ENCODE measurements around the gene KIAA1217. TPM values are rescaled to one million over a fixed set of nuclear protein-coding genes. Genes with fewer than 3 reads are reported as not detected.

The KIAA1217 gene, protein sequence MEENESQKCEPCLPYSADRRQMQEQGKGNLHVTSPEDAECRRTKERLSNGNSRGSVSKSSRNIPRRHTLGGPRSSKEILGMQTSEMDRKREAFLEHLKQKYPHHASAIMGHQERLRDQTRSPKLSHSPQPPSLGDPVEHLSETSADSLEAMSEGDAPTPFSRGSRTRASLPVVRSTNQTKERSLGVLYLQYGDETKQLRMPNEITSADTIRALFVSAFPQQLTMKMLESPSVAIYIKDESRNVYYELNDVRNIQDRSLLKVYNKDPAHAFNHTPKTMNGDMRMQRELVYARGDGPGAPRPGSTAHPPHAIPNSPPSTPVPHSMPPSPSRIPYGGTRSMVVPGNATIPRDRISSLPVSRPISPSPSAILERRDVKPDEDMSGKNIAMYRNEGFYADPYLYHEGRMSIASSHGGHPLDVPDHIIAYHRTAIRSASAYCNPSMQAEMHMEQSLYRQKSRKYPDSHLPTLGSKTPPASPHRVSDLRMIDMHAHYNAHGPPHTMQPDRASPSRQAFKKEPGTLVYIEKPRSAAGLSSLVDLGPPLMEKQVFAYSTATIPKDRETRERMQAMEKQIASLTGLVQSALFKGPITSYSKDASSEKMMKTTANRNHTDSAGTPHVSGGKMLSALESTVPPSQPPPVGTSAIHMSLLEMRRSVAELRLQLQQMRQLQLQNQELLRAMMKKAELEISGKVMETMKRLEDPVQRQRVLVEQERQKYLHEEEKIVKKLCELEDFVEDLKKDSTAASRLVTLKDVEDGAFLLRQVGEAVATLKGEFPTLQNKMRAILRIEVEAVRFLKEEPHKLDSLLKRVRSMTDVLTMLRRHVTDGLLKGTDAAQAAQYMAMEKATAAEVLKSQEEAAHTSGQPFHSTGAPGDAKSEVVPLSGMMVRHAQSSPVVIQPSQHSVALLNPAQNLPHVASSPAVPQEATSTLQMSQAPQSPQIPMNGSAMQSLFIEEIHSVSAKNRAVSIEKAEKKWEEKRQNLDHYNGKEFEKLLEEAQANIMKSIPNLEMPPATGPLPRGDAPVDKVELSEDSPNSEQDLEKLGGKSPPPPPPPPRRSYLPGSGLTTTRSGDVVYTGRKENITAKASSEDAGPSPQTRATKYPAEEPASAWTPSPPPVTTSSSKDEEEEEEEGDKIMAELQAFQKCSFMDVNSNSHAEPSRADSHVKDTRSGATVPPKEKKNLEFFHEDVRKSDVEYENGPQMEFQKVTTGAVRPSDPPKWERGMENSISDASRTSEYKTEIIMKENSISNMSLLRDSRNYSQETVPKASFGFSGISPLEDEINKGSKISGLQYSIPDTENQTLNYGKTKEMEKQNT (N-terminal part only)
- total RNA-seq = 1 to 10 TPM in 1 of 2 donors, under 1 TPM in 1; 0.43 to 3.9 TPM

DNA sequence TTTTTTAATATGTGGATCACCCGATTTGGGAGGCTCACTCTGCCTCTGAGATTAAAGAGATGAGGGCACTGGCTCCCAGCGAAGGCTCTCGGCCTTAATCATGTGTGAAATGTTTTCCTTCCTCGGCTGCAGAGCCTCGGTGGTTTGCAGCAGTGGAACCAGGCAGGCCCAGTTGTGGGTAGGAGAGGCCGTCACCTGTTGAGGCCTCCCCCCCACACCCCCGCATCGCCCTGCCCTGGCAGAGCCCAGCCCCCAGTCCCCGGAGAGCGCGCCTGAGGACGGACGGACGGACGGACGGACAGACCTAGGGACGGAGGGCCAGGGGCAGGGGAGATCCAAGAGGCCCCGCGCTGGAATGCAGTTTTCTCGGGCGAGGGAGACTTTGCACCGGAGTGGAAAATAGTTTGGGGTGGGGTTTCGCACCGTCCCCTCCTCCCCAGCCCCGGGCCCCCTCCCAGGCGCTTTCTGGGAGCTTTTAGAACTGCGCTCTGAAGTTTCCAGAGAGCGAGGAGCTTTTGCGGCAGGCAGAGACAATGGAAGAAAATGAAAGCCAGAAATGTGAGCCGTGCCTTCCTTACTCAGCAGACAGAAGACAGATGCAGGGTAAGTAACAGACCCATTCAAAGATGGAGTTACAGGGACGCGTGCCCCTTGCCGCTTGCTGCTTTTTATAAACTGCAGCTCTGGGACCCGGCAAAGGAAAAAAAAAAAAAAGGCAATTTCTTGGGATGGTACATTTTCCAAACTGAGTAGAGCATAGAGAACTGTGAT, at the start of gene KIAA1217:
TSS of gene KIAA1217 (plus strand) at position 478 of the 771 bp plus-strand sequence. CDS start at position 534, 56 bp downstream.
- peaks cover 3 to 16% of the 10 kb centered on the region in 2 donors for H3K9me3 Mint-ChIP-seq
- H3K27ac Mint-ChIP-seq = peak within 1 kb of the TSS; percentile 8 to 25

DNA sequence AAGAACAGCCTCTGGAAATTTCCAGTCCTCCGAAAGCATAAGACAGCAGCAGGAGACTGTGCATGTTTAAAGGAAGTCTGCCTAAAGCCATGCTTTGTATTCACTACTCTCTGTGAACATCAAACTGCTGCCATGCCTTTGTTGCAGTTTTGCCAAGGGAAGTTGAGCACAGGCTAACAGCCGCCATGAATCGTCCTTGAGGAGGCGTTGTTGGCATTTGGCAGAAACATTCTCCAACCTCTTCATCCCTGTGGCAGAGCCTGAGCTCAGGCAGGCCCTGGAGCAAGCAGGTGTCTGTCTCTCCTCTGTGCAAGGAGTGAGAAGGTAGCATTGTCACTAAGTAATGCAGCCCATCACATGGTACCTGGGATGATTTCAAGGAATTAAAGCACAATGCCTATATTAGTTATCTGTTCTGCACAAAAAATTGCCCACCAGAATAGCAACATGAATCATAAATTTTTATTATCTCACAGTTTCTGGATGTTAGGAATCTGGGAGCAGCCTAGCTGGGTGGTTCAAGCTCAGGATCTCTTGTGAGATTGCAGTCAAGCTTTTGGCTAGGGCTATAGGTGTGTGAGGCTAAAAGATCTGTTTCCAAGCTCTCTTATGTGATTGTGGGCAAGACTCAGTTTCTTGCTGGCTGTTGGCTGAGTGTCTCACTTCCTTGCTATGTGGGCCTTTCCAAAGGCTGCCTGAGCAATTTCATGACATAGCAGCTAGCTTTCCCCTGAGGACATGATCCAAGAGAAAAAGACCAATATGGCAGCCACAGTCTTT, 46.5 kb upstream of the KIAA1217 start:
- Mint-ChIP-seq H3K27ac (no peak overlapping the region), H3K36me3 (no peaks in the 10 kb centered on the region), H3K9me3 (peaks cover 6% of the 10 kb centered on the region in 2 donors)
- ATAC-seq (no peak), DNase-seq (ENCODE audit: low spot score in 2 of 2) (no peak)

More for the DNA sequence above, at the start of gene KIAA1217:
- DNase-seq (ENCODE audit: low spot score in 2 of 2) (peak in 1 of 2 donors; percentile 7), ATAC-seq (peak in 1 of 2 donors; percentile 39)
- peaks cover 4 to 15% of the 10 kb centered on the region in 2 donors for H3K36me3 Mint-ChIP-seq

DNA sequence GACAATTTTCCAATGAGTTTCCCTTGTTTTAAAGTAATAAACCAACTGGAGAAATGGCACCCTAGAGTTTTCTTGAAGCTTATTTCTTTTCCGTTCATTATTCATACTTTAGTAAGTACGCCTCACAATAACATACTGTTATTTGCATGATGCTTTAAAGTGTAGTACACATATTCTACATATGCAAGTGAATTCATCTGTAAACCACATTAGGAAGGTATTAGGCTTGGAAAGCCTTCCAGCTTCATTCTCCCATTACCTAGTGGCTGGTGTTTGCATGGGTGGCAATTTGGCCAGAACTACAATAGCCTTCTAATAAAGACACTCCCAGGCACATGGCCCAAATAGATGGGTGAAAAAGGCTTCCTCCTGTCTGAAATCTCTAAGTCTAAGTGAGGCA, 45.5 kb upstream of the KIAA1217 start:
- no peaks in the 10 kb centered on the region for H3K36me3 Mint-ChIP-seq
- no peak overlapping the region for H3K27ac Mint-ChIP-seq

DNA sequence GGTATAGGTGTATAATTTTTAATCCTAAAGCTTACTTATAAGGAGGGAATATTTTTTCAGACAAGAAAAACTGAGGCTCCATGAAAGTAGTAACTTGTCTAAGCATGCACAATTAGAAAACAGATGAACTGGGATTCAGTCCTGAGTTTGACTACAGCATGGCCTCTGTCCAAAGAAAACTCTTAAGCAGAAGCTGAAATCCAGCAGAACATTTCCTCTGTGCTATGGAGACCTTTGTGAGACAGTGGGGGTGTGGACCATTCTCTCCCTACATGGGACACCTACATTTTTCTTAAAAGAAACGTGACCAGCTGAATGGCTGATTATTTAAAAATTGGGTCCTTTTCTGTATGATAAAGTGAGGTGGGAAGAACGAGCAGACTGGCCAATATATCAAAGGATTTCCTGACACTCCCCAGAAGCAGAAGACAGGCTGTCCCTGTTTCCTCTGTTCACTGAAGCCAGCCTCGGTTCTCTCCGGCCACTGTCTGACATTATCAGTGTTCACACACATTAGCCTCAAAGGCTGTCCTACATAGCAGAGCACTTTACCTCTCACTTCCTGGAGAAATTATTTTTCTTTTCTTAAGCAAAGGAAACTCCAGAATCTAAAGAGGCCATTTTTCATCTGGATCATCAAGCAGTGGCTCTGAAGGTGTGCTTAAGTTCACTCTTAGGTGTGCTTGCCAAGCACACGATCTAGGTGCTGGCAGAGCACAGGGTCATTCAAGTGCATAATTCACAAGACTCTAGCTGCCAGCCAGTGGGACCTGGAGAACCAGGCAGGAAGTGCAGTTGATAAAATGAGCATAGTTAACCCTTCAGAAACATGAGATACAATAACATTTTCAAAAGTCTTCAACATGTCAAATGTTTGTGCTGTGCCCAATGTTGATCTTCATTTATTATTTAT, 40.4 kb upstream of the KIAA1217 start:
- DNase-seq (ENCODE audit: low spot score in 2 of 2) = no peak
- H3K9me3 Mint-ChIP-seq = no peaks in the 10 kb centered on the region
- ATAC-seq = no peak
- no peak overlapping the region for H3K27ac Mint-ChIP-seq
- H3K36me3 Mint-ChIP-seq = no peaks in the 10 kb centered on the region

More for the DNA sequence above, 45.5 kb upstream of the KIAA1217 start:
- H3K9me3 Mint-ChIP-seq = peaks cover 1 to 2% of the 10 kb centered on the region in 2 donors
- DNase-seq (ENCODE audit: low spot score in 2 of 2) (no peak), ATAC-seq (no peak)

DNA sequence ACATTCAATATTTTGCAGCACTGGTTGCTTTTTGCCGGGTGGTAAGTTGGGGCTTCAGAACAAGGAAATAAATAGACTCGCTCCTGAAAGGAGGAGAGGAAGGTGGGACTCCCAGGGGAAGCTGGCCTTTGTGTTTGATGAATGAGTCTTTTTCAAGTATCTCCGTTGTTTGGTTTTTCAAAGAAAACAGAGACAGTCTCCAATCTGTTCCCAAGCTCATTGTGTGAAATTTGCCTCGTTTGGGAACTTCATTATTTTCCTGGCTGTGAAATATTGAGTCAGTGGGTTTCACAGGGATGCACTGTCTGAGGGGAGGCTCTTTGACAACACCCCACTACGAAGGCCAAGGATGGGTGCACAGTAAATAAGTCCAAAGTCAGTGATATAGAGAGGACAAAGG, 38.7 kb upstream of the KIAA1217 start:
- no peaks in the 10 kb centered on the region for H3K36me3 Mint-ChIP-seq
- DNase-seq (ENCODE audit: low spot score in 2 of 2) (no peak), ATAC-seq (no peak)
- no peak overlapping the region for H3K27ac Mint-ChIP-seq
- peaks cover 2% of the 10 kb centered on the region in 2 donors for H3K9me3 Mint-ChIP-seq

DNA sequence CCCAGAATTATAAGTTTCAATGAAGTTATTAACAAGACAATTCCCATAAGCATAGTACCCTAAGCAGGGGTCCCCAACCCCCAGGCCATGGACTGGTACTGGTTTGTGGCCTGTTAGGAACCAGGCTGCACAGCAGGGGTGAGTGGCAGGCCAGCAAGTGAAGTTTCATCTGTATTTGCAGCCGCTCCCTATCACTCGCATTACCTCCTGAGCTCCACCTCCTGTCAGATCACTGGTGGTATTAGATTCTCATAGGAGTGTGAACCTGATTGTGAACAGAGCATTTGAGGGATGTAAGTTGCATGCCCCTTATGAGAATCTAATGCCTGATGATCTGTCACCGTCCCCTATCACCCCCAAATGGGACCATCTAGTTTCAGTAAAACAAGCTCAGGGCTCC, 36.0 kb upstream of the KIAA1217 start:
- peaks cover 7 to 8% of the 10 kb centered on the region in 2 donors for H3K9me3 Mint-ChIP-seq
- H3K27ac Mint-ChIP-seq = no peak overlapping the region
- ATAC-seq = no peak
- H3K36me3 Mint-ChIP-seq = no peaks in the 10 kb centered on the region
- no peak for DNase-seq (ENCODE audit: low spot score in 2 of 2)

DNA sequence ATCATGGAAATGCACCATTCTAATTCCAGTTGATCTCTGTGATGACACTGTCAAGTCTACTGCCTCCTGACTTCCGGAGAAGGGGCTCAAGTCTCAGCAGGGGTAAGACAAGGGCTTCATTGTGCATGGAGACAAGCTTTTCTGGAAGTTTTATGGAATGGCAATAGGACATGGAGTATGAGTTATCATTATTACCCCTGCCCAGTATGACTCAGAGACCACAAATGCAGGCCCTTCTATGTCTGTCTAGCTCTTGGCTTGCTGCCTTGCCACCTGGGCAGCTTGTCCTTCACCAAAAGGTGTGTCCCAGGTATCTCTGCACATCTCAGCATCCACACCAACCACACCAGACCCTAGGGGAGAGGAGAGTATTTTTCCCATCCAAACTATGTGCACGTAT, 34.9 kb upstream of the KIAA1217 start:
- ATAC-seq = no peak
- Mint-ChIP-seq H3K9me3 (peaks cover 7 to 8% of the 10 kb centered on the region in 2 donors), H3K36me3 (no peaks in the 10 kb centered on the region), H3K27ac (no peak overlapping the region)
- DNase-seq (ENCODE audit: low spot score in 2 of 2) = no peak

DNA sequence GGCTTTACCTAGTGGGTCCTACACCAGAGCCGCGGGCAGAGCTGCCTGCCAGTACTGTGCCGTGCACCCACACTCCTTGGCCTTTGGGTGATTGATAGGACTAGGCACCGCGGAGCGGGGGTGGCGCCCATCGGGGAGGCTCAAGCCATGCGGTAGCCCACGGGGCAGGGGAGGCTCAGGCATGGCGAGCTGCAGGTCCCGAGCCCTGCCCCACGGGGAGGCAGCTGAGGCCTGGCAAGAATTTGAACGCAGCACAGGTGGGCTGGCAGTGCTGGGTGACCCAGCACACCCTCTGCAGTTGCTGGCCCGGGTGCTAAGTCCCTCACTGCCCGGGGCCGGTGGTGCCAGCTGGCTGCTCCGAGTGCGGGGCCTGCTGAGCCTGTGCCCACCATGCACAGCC, 32.3 kb upstream of the KIAA1217 start:
- Mint-ChIP-seq H3K36me3 (peaks cover 6 to 12% of the 10 kb centered on the region in 2 donors), H3K27ac (no peak overlapping the region), H3K9me3 (peaks cover 12 to 13% of the 10 kb centered on the region in 2 donors)
- ATAC-seq (no peak), DNase-seq (ENCODE audit: low spot score in 2 of 2) (no peak)

DNA sequence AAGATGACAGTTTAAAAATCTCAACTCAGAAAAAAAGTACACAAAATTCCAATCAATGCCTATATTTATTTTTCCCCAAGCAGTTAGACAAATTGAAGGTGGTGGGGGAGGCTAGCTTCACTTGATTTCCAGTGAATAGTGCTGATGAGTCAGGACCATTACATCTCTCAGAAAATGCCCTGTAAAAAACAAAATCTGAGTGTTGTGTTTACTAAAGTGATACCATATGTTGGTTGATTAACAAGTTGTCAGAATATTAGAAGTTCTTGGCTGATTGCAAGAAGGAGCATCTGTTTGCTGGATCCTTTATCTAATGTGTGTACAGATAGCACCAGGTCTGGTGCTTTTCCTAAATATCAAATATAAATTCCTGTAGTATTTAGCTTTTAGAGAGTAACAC, 31.3 kb upstream of the KIAA1217 start:
- no peak for DNase-seq (ENCODE audit: low spot score in 2 of 2)
- Mint-ChIP-seq H3K27ac (no peak overlapping the region), H3K36me3 (peaks cover 6 to 12% of the 10 kb centered on the region in 2 donors), H3K9me3 (peaks cover 12 to 13% of the 10 kb centered on the region in 2 donors)
- ATAC-seq = no peak

DNA sequence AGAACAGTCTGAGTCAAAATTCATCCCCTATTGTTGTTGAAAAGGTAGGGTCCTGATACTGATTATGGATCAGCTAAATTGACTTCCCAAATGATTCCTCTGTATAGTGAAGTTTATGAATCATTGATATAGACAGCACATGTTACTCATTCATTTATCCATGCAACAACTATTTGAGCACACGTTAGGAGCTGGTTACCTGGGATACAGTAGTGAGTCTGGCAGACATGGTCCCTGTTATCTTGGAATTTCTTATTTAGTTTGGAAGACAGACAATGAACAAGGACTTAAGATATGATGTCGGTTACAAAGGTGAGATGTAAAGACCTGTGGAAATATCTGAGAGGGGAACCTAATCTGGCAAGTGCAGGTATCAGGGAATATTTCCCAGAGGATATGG, 28.0 kb upstream of the KIAA1217 start:
- no peak overlapping the region for H3K27ac Mint-ChIP-seq
- H3K36me3 Mint-ChIP-seq = peaks cover 6 to 12% of the 10 kb centered on the region in 2 donors
- no peak for ATAC-seq
- H3K9me3 Mint-ChIP-seq = peaks cover 5 to 6% of the 10 kb centered on the region in 2 donors
- DNase-seq (ENCODE audit: low spot score in 2 of 2) = no peak

DNA sequence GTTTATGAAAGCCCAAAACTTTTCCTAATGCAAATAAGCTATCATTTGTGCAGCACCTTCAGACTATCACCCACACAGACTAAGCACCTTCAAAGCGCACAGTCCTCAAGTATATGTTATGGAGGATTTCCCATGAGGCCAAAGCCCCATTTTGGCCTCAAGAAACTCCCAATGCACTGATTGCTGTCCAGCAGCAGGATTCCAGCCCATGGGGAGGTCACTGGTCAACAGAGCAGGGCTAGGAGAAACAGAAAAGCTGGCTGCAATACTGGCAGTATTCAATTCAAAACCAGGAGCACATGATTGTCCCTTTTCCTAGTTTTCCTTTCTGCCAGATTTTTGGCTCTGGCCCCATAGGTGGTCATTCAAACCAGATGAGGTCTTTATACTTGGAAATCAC, 24.5 kb upstream of the KIAA1217 start:
- Mint-ChIP-seq H3K36me3 (peaks cover 3 to 12% of the 10 kb centered on the region in 2 donors), H3K9me3 (peaks cover 5 to 10% of the 10 kb centered on the region in 2 donors), H3K27ac (no peak overlapping the region)
- DNase-seq (ENCODE audit: low spot score in 2 of 2) (no peak), ATAC-seq (no peak)

DNA sequence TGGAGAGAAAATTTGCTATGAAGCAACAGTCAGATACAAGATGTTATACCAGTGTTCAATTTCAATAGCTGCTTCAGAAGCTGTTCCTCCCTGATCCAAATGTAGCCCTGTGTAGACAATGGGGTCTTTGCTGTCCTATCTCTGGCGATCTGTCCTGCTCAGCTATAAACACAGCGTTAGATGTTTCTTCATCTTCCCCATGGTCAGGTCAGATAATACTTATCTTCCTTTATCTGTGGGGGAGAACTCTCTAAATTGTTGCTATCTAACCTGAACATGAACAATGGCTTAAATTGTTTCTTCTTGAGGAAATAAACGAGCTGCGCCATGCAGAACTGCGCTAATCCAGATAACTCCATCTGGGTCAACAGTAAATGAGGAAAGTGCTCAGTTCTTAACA, 15.6 kb upstream of the KIAA1217 start:
- no peak for ATAC-seq
- Mint-ChIP-seq H3K9me3 (no peaks in the 10 kb centered on the region), H3K27ac (no peak overlapping the region), H3K36me3 (no peaks in the 10 kb centered on the region)
- no peak for DNase-seq (ENCODE audit: low spot score in 2 of 2)

DNA sequence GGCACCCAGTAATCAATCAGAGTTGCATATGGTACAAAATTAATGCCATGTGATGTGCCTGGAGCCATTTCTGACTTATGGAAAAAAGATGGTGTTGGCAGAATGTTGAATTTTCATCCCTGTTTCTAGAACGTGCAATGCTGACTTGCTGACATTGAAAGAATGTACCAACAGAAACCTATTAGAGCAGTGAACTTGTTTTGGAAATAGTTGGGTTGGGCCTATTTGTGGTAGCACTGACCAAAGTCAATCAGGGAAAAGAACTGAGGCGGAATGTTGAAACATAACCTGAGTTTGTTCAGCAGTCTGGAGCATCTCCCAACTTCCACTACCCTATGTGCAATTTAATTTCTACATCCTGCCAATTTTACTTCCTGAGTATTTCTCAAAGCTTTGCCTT, 11.7 kb upstream of the KIAA1217 start:
- Mint-ChIP-seq H3K36me3 (no peaks in the 10 kb centered on the region), H3K27ac (no peak overlapping the region), H3K9me3 (no peaks in the 10 kb centered on the region)
- no peak for ATAC-seq
- DNase-seq (ENCODE audit: low spot score in 2 of 2) = no peak

DNA sequence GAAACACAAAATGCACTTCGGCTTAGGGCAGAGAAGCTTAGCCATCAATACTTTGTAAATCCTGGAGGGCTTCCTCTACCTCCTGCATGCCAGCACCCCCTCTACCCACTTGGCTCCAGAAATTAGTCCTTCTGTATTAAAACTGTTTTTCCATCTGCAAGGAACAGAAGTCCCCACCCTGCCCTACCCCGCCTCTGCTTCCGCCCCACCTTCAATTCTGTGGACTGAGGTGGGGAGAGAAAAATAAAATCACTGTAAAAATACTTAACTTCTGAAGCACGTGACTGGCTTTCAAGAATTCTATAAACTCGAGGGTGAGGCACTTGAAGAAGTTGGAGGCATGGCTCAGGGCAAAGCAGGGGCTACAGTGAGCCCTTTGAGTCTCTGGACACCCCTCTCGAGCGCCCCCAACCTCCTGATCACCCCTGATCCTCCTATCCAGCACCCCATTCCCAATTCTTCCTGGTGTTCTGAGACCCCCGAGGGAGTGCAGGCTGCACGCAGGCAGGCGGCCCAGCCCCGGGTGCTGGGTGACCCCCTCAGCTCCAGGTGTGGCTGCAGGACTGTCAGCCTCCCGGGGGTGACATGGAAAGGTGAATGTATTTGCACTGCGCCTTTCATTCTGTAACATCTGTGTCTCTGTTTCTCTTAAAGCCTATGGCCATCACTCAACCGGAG, 7.3 kb upstream of the KIAA1217 start:
- Mint-ChIP-seq H3K9me3 (no peaks in the 10 kb centered on the region), H3K36me3 (no peaks in the 10 kb centered on the region), H3K27ac (no peak overlapping the region)
- DNase-seq (ENCODE audit: low spot score in 2 of 2) = no peak
- no peak for ATAC-seq

Data from activated naive CD4-positive, alpha-beta T cell treated with anti-CD3 and anti-CD28 coated beads, Interleukin-2, amount 50 U/mL, for 72 hours (primary cell).